Hepatocyte (in vitro differentiated cells): Measurements from ENCODE around the gene ROBO1. TPM values are rescaled to one million over a fixed set of nuclear protein-coding genes. Genes with fewer than 3 reads are reported as not detected.

ENCODE experiments used
- DNase-seq: peaks from one replicate; pipeline ENCODE4 v3.0.0-alpha.2; 2016; ENCODE audit warnings: low spot score
- H2AFZ ChIP-seq: fragments of 200-600 bp; sonication (generic); 2 replicates; pipeline ENCODE4 v1.6.0; 2016; ENCODE audit warnings: antibody characterized with exemption, mild to moderate bottlenecking
- H3K27ac ChIP-seq: fragments of 200-600 bp; sonication (generic); 2 replicates; pipeline ENCODE4 v1.5.1; 2016; ENCODE audit warnings: mild to moderate bottlenecking
- H3K27me3 ChIP-seq: fragments of 200-600 bp; sonication (generic); 2 replicates; pipeline ENCODE4 v1.6.1; 2016
- H3K36me3 ChIP-seq: fragments of 200-600 bp; sonication (generic); replicated peaks from 2 replicates; pipeline ENCODE4 v1.5.1; 2016; ENCODE audit warnings: low read depth; ENCODE audit not compliant: insufficient read depth
- H3K4me1 ChIP-seq: fragments of 200-600 bp; sonication (generic); 2 replicates; pipeline ENCODE4 v1.5.1; 2016; ENCODE audit warnings: mild to moderate bottlenecking, moderate library complexity; ENCODE audit not compliant: insufficient read depth
- H3K4me2 ChIP-seq: fragments of 200-600 bp; sonication (generic); 2 replicates; pipeline ENCODE4 v1.6.0; 2016
- H3K4me3 ChIP-seq: fragments of 200-600 bp; sonication (generic); 2 replicates; pipeline ENCODE4 v1.5.1; 2016; ENCODE audit warnings: mild to moderate bottlenecking
- H3K79me2 ChIP-seq: fragments of 200-600 bp; sonication (generic); 2 replicates; pipeline ENCODE4 v1.6.0; 2017; ENCODE audit warnings: mild to moderate bottlenecking
- H3K9me2 ChIP-seq: fragments of 200-600 bp; sonication (generic); replicated peaks from 2 replicates; pipeline ENCODE4 v1.6.0; 2017; ENCODE audit warnings: mild to moderate bottlenecking; ENCODE audit not compliant: insufficient read depth
- H3K9me3 ChIP-seq: fragments of 200-600 bp; sonication (generic); 2 replicates; pipeline ENCODE4 v1.5.1; 2016; ENCODE audit warnings: low read depth, mild to moderate bottlenecking
- H4K20me1 ChIP-seq: fragments of 200-600 bp; sonication (generic); 2 replicates; pipeline ENCODE4 v1.6.0; 2016; ENCODE audit warnings: mild to moderate bottlenecking; ENCODE audit not compliant: insufficient read depth, poor library complexity, severe bottlenecking
- EZH2 ChIP-seq: fragments of 200-600 bp; sonication (generic); IDR thresholded peaks from 2 replicates; pipeline ENCODE4 v1.6.1; 2016; ENCODE audit warnings: antibody characterized with exemption, mild to moderate bottlenecking, borderline replicate concordance
- EZH2phosphoT487 ChIP-seq: fragments of 200-600 bp; sonication (generic); IDR thresholded peaks from one replicate; pipeline ENCODE4 v1.6.1; 2018; ENCODE audit warnings: antibody characterized with exemption, mild to moderate bottlenecking, low read depth, moderate library complexity; ENCODE audit not compliant: unreplicated experiment, severe bottlenecking
- WGBS: methylation state at CpG from one replicate; pipeline ENCODE4 v1.1.6; 2016; ENCODE audit warnings: low lambda C conversion rate; ENCODE audit errors: missing lambda C conversion rate; 5-methylcytosine and 5-hydroxymethylcytosine counted together
- polyA plus RNA-seq: library from polyadenylated mRNA; unstranded; fragments of >200 nt; fragmentation: Nextera tagmentation; extraction: Ambion mirVana; gene quantifications from 2 replicates; pipeline ENCODE4 v1.2.1, GENCODE V29; 2016
- total RNA-seq: library from RNA; depleted of rRNA; stranded (reverse); fragments of >200 nt; gene quantifications from 2 replicates; pipeline ENCODE4 v1.2.3, GENCODE V29; 2014
- TF ChIP-seq, protein P1 (sequence below): fragments of 200-600 bp; sonication (generic); IDR thresholded peaks from 2 replicates; pipeline ENCODE4 v1.5.1; 2016; ENCODE audit warnings: antibody characterized with exemption, mild to moderate bottlenecking; ENCODE audit not compliant: poor library complexity

ROBO1 gene
- total and polyA plus RNA-seq, 2 experiments from 2014 or later: 13.6 to 44.3 TPM

DNA sequence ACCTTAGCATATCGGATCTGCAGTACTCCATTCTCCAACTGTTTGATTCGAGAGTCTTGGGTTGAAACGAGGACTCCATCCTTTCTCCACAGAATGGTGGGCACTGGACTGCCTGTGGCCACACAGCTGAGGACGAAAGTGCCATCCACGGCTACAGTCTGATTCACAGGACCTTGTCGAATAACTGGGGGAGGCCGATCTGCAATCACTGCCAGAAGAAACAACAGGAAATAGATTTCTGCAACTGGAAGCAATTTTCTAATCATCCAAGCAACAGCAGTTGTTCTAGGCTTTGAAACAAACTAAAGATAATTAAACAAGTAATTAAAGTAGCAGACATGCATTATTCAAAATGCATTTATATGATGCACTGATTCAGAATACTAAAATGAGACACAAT lies 1097.7 kb downstream of the ROBO1 start:
- no peaks in the 10 kb centered on the region for H3K4me1 ChIP-seq
- no peaks in the 10 kb centered on the region for H3K27me3 ChIP-seq
- no peaks in the 10 kb centered on the region for H4K20me1 ChIP-seq
- WGBS: 84% methylated on average over 7 of the region's 7 CpGs
- H3K79me2 ChIP-seq: no peaks in the 10 kb centered on the region
- H3K9me2 ChIP-seq: no peaks in the 10 kb centered on the region
- no peak for TF ChIP-seq EZH2
- TF ChIP-seq, protein P1, sequence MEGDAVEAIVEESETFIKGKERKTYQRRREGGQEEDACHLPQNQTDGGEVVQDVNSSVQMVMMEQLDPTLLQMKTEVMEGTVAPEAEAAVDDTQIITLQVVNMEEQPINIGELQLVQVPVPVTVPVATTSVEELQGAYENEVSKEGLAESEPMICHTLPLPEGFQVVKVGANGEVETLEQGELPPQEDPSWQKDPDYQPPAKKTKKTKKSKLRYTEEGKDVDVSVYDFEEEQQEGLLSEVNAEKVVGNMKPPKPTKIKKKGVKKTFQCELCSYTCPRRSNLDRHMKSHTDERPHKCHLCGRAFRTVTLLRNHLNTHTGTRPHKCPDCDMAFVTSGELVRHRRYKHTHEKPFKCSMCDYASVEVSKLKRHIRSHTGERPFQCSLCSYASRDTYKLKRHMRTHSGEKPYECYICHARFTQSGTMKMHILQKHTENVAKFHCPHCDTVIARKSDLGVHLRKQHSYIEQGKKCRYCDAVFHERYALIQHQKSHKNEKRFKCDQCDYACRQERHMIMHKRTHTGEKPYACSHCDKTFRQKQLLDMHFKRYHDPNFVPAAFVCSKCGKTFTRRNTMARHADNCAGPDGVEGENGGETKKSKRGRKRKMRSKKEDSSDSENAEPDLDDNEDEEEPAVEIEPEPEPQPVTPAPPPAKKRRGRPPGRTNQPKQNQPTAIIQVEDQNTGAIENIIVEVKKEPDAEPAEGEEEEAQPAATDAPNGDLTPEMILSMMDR: no peak
- no peak for TF ChIP-seq EZH2phosphoT487
- H3K4me3 ChIP-seq: no peak overlapping the region
- H3K4me2 ChIP-seq: no peak overlapping the region
- H3K27ac ChIP-seq: no peak overlapping the region
- no peaks in the 10 kb centered on the region for H3K9me3 ChIP-seq
- H2AFZ ChIP-seq: no peak overlapping the region
- no peaks in the 10 kb centered on the region for H3K36me3 ChIP-seq
- no peak for DNase-seq

DNA sequence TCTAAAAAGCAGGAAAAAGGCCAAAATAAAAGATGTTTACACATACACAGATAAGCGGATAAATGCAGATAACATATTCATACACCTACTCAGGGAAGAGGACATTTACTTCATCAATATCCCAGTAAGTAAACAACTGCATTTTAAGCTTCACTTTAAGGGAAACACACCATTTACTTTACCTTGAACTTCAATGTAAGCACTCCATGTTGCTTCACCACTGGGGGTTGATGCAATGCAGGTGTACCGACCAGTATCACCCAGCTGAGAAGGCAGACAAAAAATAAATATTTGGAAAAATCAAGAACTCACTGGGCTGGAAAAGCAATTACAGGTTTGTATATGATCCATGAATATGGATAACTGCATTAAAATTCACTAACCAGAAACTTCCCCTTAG lies 1099.5 kb downstream of the ROBO1 start:
- Histone ChIP-seq H3K4me3 (no peak overlapping the region), H3K9me3 (no peaks in the 10 kb centered on the region), H3K79me2 (no peaks in the 10 kb centered on the region), H3K4me2 (no peak overlapping the region), H3K27ac (no peak overlapping the region), H2AFZ (no peak overlapping the region), H3K9me2 (no peaks in the 10 kb centered on the region), H3K36me3 (no peaks in the 10 kb centered on the region), H4K20me1 (no peaks in the 10 kb centered on the region), H3K27me3 (no peaks in the 10 kb centered on the region), H3K4me1 (no peaks in the 10 kb centered on the region)
- TF ChIP-seq, protein P1: no peak
- no peak for TF ChIP-seq EZH2
- no peak for TF ChIP-seq EZH2phosphoT487
- WGBS: 32% methylated on average over 2 of the region's 2 CpGs
- DNase-seq: no peak

DNA sequence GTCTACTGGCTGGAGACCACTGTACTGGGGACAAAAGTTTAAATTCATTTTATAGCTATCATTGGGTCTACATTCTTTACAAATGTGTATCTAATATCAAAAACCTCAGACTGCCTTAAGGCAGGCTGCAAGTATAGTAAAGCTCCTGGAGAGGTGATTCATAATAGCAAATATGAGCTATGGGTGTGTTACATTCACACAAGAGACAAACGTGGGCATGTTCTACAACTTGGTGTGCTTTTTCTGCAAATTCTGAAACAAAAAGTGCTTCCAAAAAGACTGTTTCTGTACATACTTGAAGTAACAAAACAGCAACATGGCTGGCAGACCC lies 1101.4 kb downstream of the ROBO1 start:
- Histone ChIP-seq H3K4me1 (no peaks in the 10 kb centered on the region), H3K27ac (no peak overlapping the region), H4K20me1 (no peaks in the 10 kb centered on the region), H3K79me2 (no peaks in the 10 kb centered on the region), H3K9me2 (no peaks in the 10 kb centered on the region), H3K4me2 (no peak overlapping the region), H3K27me3 (no peaks in the 10 kb centered on the region), H3K9me3 (no peaks in the 10 kb centered on the region), H2AFZ (no peak overlapping the region), H3K36me3 (no peaks in the 10 kb centered on the region), H3K4me3 (no peak overlapping the region)
- TF ChIP-seq EZH2phosphoT487 (no peak), EZH2 (no peak)
- TF ChIP-seq, protein P1: no peak
- DNase-seq: peak; percentile 9
- WGBS: 32% methylated on average over 1 of the region's 1 CpG
